Keratinocyte (primary cell): ENCODE measurements around the gene C1QL2. TPM values are rescaled to one million over a fixed set of nuclear protein-coding genes. Genes with fewer than 3 reads are reported as not detected.

ENCODE experiments used
- DNase-seq: peaks from one replicate; pipeline ENCODE4 v3.0.0-alpha.2; 2011; ENCODE audit warnings: low read depth, missing footprints, low spot score
- FAIRE-seq: peaks from 2 replicates; lab custom pipeline; 2011; peaks lifted over from hg19 to GRCh38; lab: Jason Lieb, UNC
- H2AFZ ChIP-seq: 2 replicates; pipeline ENCODE4 v1.6.0; 2012; ENCODE audit warnings: low read length, control low read depth, inconsistent platforms; ENCODE audit not compliant: control insufficient read depth
- H3K27ac ChIP-seq: 2 replicates; pipeline ENCODE4 v1.5.1; 2011; ENCODE audit warnings: low read length; ENCODE audit not compliant: control insufficient read depth, insufficient read depth
- H3K27me3 ChIP-seq: 3 replicates; pipeline ENCODE4 v1.6.0; 2011; ENCODE audit warnings: low read length; ENCODE audit not compliant: control insufficient read depth, insufficient read depth; ENCODE audit errors: extremely low read depth
- H3K36me3 ChIP-seq, 2 experiments: 2 replicates in 1 of 2; 3 replicates in 1 of 2; pipeline ENCODE4 v1.5.1; 2011; ENCODE audit warnings: low read length in 2 of 2, mild to moderate bottlenecking in 1 of 2; ENCODE audit not compliant: control insufficient read depth in 2 of 2, insufficient read depth in 2 of 2; ENCODE audit errors: extremely low read depth in 1 of 2
- H3K4me1 ChIP-seq: 3 replicates; pipeline ENCODE4 v1.5.1; 2011; ENCODE audit warnings: low read length; ENCODE audit not compliant: control insufficient read depth, insufficient read depth; ENCODE audit errors: extremely low read depth
- H3K4me2 ChIP-seq: 3 replicates; pipeline ENCODE4 v1.6.0; 2011; ENCODE audit warnings: low read depth, low read length; ENCODE audit not compliant: control insufficient read depth, insufficient read depth; ENCODE audit errors: extremely low read depth
- H3K4me3 ChIP-seq, 3 experiments: fragments of 200-600 bp in 1 of 3; sonication (generic) in 1 of 3; 2 replicates in 2 of 3; 3 replicates in 1 of 3; pipeline ENCODE4 v1.5.1; 2011 to 2016; ENCODE audit warnings: low read length in 3 of 3, mild to moderate bottlenecking in 3 of 3, control low read depth in 2 of 3, inconsistent platforms in 1 of 3, low read depth in 1 of 3, mixed read lengths in 1 of 3, mixed run types in 1 of 3, moderate library complexity in 1 of 3; ENCODE audit not compliant: control insufficient read depth in 2 of 3, insufficient read depth in 2 of 3; ENCODE audit errors: extremely low read depth in 1 of 3
- H3K79me2 ChIP-seq: 2 replicates; pipeline ENCODE4 v1.6.0; 2012; ENCODE audit warnings: low read length; ENCODE audit not compliant: control insufficient read depth, insufficient read depth
- H3K9ac ChIP-seq: 3 replicates; pipeline ENCODE4 v1.6.0; 2011; ENCODE audit warnings: low read length; ENCODE audit not compliant: control insufficient read depth, insufficient read depth; ENCODE audit errors: extremely low read depth
- H3K9me1 ChIP-seq: 3 replicates; pipeline ENCODE4 v1.6.0; 2011; ENCODE audit warnings: low read length; ENCODE audit not compliant: control insufficient read depth, insufficient read depth; ENCODE audit errors: extremely low read depth
- H3K9me3 ChIP-seq: 2 replicates; pipeline ENCODE4 v1.5.1; 2012; ENCODE audit warnings: low read depth, low read length; ENCODE audit not compliant: control insufficient read depth
- H4K20me1 ChIP-seq: 3 replicates; pipeline ENCODE4 v1.6.0; 2011; ENCODE audit warnings: low read length; ENCODE audit not compliant: control insufficient read depth, insufficient read depth; ENCODE audit errors: extremely low read depth
- CTCF ChIP-seq, 3 experiments: IDR thresholded peaks in 1 of 3; conservative IDR thresholded peaks in 1 of 3; optimal IDR thresholded peaks in 1 of 3; 2 replicates in 2 of 3; 3 replicates in 1 of 3; pipeline versions ENCODE3 to v1.5.1; 2011; ENCODE audit warnings: low read length in 3 of 3, mild to moderate bottlenecking in 3 of 3, moderate library complexity in 2 of 3, control low read depth in 1 of 3, inconsistent platforms in 1 of 3; ENCODE audit not compliant: insufficient read depth in 2 of 3; ENCODE audit errors: extremely low read depth in 1 of 3
- EZH2 ChIP-seq: IDR thresholded peaks from one replicate; pipeline ENCODE4 v1.6.1; 2012; ENCODE audit warnings: inconsistent platforms, mild to moderate bottlenecking, low read length, moderate library complexity
- dilution Hi-C: fragments of 300-500 bp; cut with MboI; formaldehyde crosslinking; loops from one replicate; pipeline ENCODE4 v1.7.0; 2020; ENCODE audit warnings: low sequenced_read_pairs; ENCODE audit not compliant: extremely low pct_ligation_motif_present
- polyA plus RNA-seq, 5 experiments: library from polyadenylated mRNA; depleted of rRNA in 3 of 5; stranded (reverse) in 3 of 5; stranded (forward) in 1 of 5; unstranded in 1 of 5; fragments of >200 nt; gene quantifications; 1 replicate in 1 of 5; 2 replicates in 3 of 5; 3 replicates in 1 of 5; pipeline versions ENCODE4 v1.2.1 to v1.2.3, GENCODE V29; 2011 to 2012; ENCODE audit warnings: missing spikeins in 2 of 5, low read depth in 1 of 5, low replicate concordance in 1 of 5

C1QL2 gene
- polyA plus RNA-seq, 1 donor (not counting 4 experiments of a cell fraction or from before 2014, with no cell fraction given), result not detected

- H3K27ac ChIP-seq, result no peak overlapping the region
- no peak overlapping the region for H2AFZ ChIP-seq
- H3K79me2 ChIP-seq, result no peaks in the 10 kb centered on the region
- H3K27me3 ChIP-seq, result no peaks in the 10 kb centered on the region
- no peak overlapping the region for H3K9ac ChIP-seq
- no peak overlapping the region for H3K4me2 ChIP-seq
- no peaks in the 10 kb centered on the region for H3K36me3 ChIP-seq
- H3K4me1 ChIP-seq, result peaks cover 3% of the 10 kb centered on the region
- no peaks in the 10 kb centered on the region for H3K9me3 ChIP-seq
- TF ChIP-seq CTCF (optimal IDR thresholded peaks at IDR 0.05 in 1 of 3, IDR thresholded peaks at IDR 0.05 in 1 of 3, conservative IDR thresholded peaks at IDR 0.05 in 1 of 3; ENCODE audit: extremely low read depth in 1 of 3, insufficient read depth in 2 of 3, low read length in 3 of 3) (no peak), EZH2 (no peak)
- H3K9me1 ChIP-seq, result no peaks in the 10 kb centered on the region
- H3K4me3 ChIP-seq, result no peak overlapping the region
- DNase-seq (no peak), FAIRE-seq (no peak)
- dilution Hi-C loops, result no loop called here
- H4K20me1 ChIP-seq, result no peaks in the 10 kb centered on the region
Observed at GRCh38 chr2:119201815-119202214, 43.3 kb upstream of the C1QL2 start.

DNA sequence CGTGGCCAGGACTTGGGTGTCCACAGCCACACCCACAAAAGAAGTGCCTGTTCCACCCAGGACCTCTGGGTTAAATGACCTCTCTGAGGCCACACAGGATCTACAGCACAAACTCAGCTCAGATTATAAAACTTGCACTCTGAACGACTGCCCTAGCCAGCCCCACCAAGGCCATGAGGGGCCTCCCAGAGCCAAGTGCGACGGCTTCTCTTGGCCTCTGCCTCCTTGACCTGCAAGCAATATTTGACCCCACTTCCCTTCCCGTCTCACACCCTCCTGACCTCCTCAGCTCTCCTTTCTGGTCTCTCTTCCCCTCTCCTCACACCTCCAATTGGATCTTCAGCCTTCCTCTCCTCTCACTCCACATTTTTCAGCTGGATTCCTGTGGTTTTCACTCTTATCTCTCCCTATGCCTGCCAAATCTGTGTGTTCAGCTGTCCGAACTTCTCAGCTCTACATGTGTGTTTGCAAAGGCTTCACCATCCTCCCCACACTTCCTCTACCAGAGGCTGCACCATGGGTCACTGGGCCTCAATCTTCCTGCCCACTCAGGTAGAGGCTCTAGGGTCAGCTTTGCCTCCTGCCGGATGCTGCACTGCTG lies 39.8 kb upstream of the C1QL2 start:
- no peak for FAIRE-seq
- Histone ChIP-seq H3K9me1 (peaks cover 3% of the 10 kb centered on the region), H3K9ac (no peak overlapping the region), H3K79me2 (no peaks in the 10 kb centered on the region), H4K20me1 (no peaks in the 10 kb centered on the region), H3K4me1 (peaks cover 13% of the 10 kb centered on the region), H3K27me3 (no peaks in the 10 kb centered on the region), H2AFZ (no peak overlapping the region), H3K4me2 (no peak overlapping the region), H3K4me3 (no peak overlapping the region), H3K9me3 (no peaks in the 10 kb centered on the region), H3K36me3 (no peaks in the 10 kb centered on the region), H3K27ac (no peak overlapping the region)
- DNase-seq, result no peak
- TF ChIP-seq CTCF (optimal IDR thresholded peaks at IDR 0.05 in 1 of 3, IDR thresholded peaks at IDR 0.05 in 1 of 3, conservative IDR thresholded peaks at IDR 0.05 in 1 of 3; ENCODE audit: extremely low read depth in 1 of 3, insufficient read depth in 2 of 3, low read length in 3 of 3) (no peak), EZH2 (no peak)
- dilution Hi-C loops, result no loop called here
